Hepatocyte (in vitro differentiated cells): ENCODE data around the gene S100A7.

ENCODE experiments used
- CTCF ChIP-seq: fragments of 200-600 bp; sonication (generic); IDR thresholded peaks from 2 replicates; pipeline ENCODE4 v1.5.1; 2016; ENCODE audit warnings: antibody characterized with exemption, mild to moderate bottlenecking; ENCODE audit not compliant: poor library complexity
- EZH2phosphoT487 ChIP-seq: fragments of 200-600 bp; sonication (generic); IDR thresholded peaks from one replicate; pipeline ENCODE4 v1.6.1; 2018; ENCODE audit warnings: antibody characterized with exemption, mild to moderate bottlenecking, low read depth, moderate library complexity; ENCODE audit not compliant: unreplicated experiment, severe bottlenecking

GRCh38 chr1:153417136-153417888 is 43.1 kb downstream of the S100A7 start:
- TF ChIP-seq EZH2phosphoT487 = no peak
- no peak for TF ChIP-seq CTCF
